ENCODE data around the gene NRBF2.
"Not testable (repeated sequence)": the region's sequence is repeated elsewhere in the genome, so short reads cannot be mapped to it uniquely, and the experiment has no call there.

The NRBF2 gene

DNA sequence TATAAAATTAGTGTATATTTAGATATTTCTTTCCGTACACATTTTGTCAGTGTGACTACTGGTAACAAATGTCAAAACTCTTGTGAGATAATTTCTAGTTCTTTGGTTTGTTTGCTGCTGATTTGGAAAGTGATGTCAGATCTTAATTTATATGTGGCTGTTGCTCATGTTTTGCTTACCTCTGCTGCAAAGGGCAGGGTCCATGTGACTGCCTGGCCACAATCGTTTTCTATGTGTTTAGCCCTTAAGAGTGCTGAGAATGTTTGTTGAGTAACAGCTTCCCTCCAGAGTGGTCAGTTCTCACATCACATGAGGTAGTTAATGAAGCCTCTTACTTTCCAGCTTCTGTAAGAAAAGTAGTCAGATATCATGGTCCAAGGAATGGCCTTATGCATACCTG is 4.2 kb downstream of the NRBF2 start:
- DNase-seq (ENCODE audit: low read depth): no peak
- H3K4me3 ChIP-seq (ENCODE audit: low read depth, low read length): no peak overlapping the region
- TF ChIP-seq, protein P1, sequence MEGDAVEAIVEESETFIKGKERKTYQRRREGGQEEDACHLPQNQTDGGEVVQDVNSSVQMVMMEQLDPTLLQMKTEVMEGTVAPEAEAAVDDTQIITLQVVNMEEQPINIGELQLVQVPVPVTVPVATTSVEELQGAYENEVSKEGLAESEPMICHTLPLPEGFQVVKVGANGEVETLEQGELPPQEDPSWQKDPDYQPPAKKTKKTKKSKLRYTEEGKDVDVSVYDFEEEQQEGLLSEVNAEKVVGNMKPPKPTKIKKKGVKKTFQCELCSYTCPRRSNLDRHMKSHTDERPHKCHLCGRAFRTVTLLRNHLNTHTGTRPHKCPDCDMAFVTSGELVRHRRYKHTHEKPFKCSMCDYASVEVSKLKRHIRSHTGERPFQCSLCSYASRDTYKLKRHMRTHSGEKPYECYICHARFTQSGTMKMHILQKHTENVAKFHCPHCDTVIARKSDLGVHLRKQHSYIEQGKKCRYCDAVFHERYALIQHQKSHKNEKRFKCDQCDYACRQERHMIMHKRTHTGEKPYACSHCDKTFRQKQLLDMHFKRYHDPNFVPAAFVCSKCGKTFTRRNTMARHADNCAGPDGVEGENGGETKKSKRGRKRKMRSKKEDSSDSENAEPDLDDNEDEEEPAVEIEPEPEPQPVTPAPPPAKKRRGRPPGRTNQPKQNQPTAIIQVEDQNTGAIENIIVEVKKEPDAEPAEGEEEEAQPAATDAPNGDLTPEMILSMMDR (IDR thresholded peaks at IDR 0.05; ENCODE audit: control insufficient read depth, extremely low read depth, insufficient read depth): no peak

DNA sequence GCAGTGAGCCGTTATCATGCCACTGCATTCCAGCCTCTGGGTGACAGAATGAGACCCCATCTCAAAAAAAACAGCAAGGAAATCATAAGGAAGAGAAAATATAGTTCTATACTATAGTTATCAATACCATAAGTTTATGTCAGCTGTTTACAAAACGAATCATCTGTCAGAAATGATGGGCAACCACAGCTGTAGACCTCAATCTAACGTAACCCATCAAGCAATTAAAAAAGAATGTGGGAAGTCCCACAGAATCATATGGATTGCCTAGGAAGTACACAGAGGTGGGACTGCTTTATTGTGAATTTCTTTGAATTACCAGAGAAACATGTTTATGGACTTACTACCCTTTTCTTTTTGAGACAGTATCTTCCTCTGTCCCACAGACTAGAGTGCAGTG is 6.9 kb downstream of the NRBF2 start:
- no peak overlapping the region for H3K4me3 ChIP-seq (ENCODE audit: low read depth, low read length)
- no peak for DNase-seq (ENCODE audit: low read depth)
- TF ChIP-seq, protein P1 (IDR thresholded peaks at IDR 0.05; ENCODE audit: control insufficient read depth, extremely low read depth, insufficient read depth): no peak

DNA sequence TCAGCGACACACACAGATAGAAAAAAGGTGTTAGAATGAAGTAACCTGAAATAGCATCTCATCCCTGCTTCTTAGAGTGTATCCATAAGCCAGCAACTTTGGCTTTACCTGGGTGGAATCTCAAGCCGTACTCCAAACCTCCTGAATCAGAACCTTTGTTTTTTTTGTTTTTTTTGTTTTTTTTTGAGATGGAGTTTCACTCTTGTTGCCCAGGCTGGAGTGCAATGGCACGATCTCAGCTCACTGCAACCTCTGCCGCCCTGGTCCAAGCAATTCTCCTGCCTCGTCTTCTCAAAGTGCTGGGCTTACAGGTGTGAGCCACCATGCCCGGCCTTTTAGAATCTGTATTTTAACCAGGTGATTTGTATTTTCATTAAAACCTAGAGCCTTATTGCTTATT is 9.0 kb downstream of the NRBF2 start:
- H3K4me3 ChIP-seq (ENCODE audit: low read depth, low read length): no peak overlapping the region
- no peak for DNase-seq (ENCODE audit: low read depth)
- TF ChIP-seq, protein P1 (IDR thresholded peaks at IDR 0.05; ENCODE audit: control insufficient read depth, extremely low read depth, insufficient read depth): no peak

DNA sequence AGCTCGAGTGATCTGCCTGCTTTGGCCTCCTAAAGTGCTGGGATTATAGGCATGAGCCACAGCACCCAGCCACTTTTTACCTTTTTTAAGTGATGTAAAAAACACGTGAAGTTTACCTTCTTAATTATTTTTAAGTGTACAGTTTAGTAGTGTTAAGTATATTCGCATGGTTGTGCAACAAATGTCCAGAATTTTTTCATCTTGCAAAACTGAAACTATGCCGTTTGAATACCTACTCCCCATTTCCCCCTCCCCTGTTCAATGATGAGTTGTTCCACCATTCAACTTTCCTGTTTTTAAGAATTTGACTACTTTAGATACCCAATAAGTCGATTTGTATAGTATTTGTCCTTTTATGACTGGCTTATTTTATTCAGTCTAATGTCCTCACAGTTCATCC is 10.9 kb downstream of the NRBF2 start:
- no peak overlapping the region for H3K4me3 ChIP-seq (ENCODE audit: low read depth, low read length)
- TF ChIP-seq, protein P1 (IDR thresholded peaks at IDR 0.05; ENCODE audit: control insufficient read depth, extremely low read depth, insufficient read depth): no peak
- no peak for DNase-seq (ENCODE audit: low read depth)

DNA sequence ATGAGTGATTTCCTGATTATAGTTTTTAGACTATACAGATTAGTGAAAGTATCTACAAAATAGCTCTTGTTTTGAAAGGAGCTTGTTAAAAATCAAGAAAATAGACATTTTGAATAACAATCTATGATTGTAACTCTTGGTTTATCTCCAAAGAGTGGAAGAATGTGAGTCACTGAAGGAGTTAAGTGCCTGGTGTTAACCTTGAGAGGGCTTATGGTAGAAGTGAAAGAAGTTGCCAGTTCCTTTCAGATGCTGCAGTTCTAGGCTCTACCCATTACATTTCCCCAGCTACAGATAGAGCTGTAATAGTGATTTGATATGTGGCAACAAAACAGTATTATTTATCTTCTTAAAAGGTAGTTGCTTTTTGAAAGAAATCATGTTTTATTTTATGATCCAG is 12.7 kb downstream of the NRBF2 start:
- DNase-seq (ENCODE audit: low read depth): no peak
- no peak overlapping the region for H3K4me3 ChIP-seq (ENCODE audit: low read depth, low read length)
- TF ChIP-seq, protein P1 (IDR thresholded peaks at IDR 0.05; ENCODE audit: control insufficient read depth, extremely low read depth, insufficient read depth): no peak

DNA sequence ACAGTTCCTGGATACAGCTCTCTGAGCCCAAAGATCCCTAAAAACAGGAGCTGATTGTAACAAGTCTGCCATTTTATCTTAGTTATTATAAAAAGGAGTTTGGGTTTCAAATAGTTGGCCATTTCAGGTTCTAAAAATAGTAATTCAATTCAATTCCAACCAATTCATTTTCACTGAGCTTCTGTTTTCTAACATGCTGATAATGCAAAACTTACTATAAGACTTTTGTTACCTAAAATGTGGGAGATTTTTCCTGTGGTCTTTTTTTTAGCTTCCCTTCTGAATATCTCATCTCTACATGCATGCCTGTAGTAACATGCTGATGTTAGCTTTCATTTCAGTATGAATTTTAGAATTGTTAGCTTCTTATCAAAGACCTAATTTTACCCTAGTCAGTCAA is 13.4 kb downstream of the NRBF2 start:
- no peak for DNase-seq (ENCODE audit: low read depth)
- no peak overlapping the region for H3K4me3 ChIP-seq (ENCODE audit: low read depth, low read length)
- TF ChIP-seq, protein P1 (IDR thresholded peaks at IDR 0.05; ENCODE audit: control insufficient read depth, extremely low read depth, insufficient read depth): no peak

DNA sequence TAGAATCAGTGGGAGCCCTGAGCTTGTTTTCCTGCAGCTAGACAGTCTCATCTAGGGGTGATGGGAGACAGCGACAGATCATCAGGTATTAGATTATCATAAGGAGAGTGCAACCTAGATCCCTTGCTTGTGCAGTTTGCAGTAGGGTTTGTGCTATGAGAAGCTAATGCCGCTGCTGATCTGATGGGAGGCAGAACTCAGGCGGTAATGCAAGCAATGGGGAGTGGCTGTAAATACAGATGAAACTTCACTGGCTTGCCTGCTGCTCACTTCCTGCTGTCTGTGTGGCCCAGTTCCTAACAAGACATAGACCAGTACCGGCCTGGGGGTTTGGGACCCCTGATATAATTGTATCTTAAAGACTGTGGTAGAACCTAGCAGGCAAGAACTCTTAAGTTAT is 17.6 kb downstream of the NRBF2 start:
- TF ChIP-seq, protein P1 (IDR thresholded peaks at IDR 0.05; ENCODE audit: control insufficient read depth, extremely low read depth, insufficient read depth): no peak
- DNase-seq (ENCODE audit: low read depth): no peak
- H3K4me3 ChIP-seq (ENCODE audit: low read depth, low read length): no peak overlapping the region

DNA sequence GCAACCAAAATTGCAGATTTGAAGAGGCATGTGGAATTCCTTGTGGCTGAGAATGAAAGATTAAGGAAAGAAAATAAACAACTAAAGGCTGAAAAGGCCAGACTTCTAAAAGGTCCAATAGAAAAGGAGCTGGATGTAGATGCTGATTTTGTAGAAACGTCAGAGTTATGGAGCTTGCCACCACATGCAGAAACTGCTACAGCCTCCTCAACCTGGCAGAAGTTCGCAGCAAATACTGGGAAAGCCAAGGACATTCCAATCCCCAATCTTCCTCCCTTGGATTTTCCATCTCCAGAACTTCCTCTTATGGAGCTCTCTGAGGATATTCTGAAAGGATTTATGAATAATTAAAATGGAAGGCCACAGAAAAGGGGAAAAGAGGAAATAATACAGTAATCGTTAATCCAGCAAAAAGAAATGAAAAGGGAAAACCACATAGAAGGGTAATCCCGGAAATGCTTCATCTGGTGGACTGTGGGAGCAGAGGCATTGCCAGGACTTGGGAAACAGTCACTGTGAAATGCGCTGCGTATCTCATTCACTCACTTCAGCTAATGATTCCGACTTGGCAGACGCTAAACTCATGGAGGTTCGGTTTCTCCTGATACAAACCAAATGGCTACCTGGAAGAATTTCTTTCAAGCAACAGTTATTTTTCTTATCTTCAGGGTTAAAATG is 20.9 kb downstream of the NRBF2 start:
- DNase-seq (ENCODE audit: low read depth); H3K4me3 ChIP-seq (ENCODE audit: low read depth, low read length): not testable (repeated sequence)
